T-helper 17 cell (primary cell): ENCODE results near the gene EPB42. TPM values are rescaled to one million over a fixed set of nuclear protein-coding genes. Genes with fewer than 3 reads are reported as not detected.

Experiments
- ATAC-seq: fragments of 150-1000 bp; cut with Tn5 transposase; 2 replicates; pipeline ENCODE4 v1.10.0; 2021; ENCODE audit warnings: mild to moderate bottlenecking, moderate library complexity
- DNase-seq, 3 donors: peaks; one replicate each; pipeline versions ENCODE4 v3.0.0 to v3.0.0-alpha.2; 2020 to 2021
- H3K9me3 ChIP-seq: one replicate; pipeline ENCODE4 v1.7.0; 2013; ENCODE audit warnings: low read length, mild to moderate bottlenecking; ENCODE audit not compliant: control insufficient read depth, poor library complexity, severe bottlenecking
- H3K27ac Mint-ChIP-seq: one replicate; pipeline ENCODE4 v1.8.0; 2022; ENCODE audit warnings: mild to moderate bottlenecking, moderate library complexity, mixed read lengths
- H3K27me3 Mint-ChIP-seq: one replicate; pipeline ENCODE4 v1.8.0; 2022; ENCODE audit warnings: mixed read lengths
- H3K36me3 Mint-ChIP-seq: one replicate; pipeline ENCODE4 v1.8.0; 2022; ENCODE audit warnings: low read depth, mixed read lengths
- H3K4me1 Mint-ChIP-seq: one replicate; pipeline ENCODE4 v1.8.0; 2022; ENCODE audit warnings: mild to moderate bottlenecking, mixed read lengths
- H3K4me3 Mint-ChIP-seq: one replicate; pipeline ENCODE4 v1.8.0; 2022; ENCODE audit warnings: mild to moderate bottlenecking, moderate library complexity, mixed read lengths
- total RNA-seq, 4 donors: library from RNA in 2 of 4; stranded (reverse) in 2 of 4; gene quantifications; one replicate each; pipeline ENCODE4 v1.2.3 and lab custom pipeline; 2022 to 2026

EPB42 gene
- total RNA-seq, 2 donors from 2014 or later: not detected

GRCh38 chr15:43214169-43214568, 6.6 kb downstream of the EPB42 start:
- H3K27ac Mint-ChIP-seq: no peak overlapping the region
- H3K4me3 Mint-ChIP-seq: no peak overlapping the region
- H3K4me1 Mint-ChIP-seq: no peaks in the 10 kb centered on the region
- peaks cover 7% of the 10 kb centered on the region for H3K36me3 Mint-ChIP-seq
- peaks cover 26% of the 10 kb centered on the region for H3K27me3 Mint-ChIP-seq
- no peak for DNase-seq
- no peaks in the 10 kb centered on the region for H3K9me3 ChIP-seq
- ATAC-seq: no peak

GRCh38 chr15:43213466-43213865, 7.4 kb downstream of the EPB42 start:
- Mint-ChIP-seq H3K36me3 (peaks cover 7% of the 10 kb centered on the region), H3K4me3 (no peak overlapping the region), H3K27me3 (peaks cover 28% of the 10 kb centered on the region), H3K4me1 (peaks cover 3% of the 10 kb centered on the region), H3K27ac (no peak overlapping the region)
- no peak for DNase-seq
- ATAC-seq: no peak
- no peaks in the 10 kb centered on the region for H3K9me3 ChIP-seq

- DNase-seq (no peak), ATAC-seq (no peak)
- Mint-ChIP-seq H3K4me3 (no peak overlapping the region), H3K4me1 (peaks cover 3% of the 10 kb centered on the region), H3K27ac (no peak overlapping the region), H3K27me3 (peaks cover 28% of the 10 kb centered on the region), H3K36me3 (peaks cover 5% of the 10 kb centered on the region)
- H3K9me3 ChIP-seq: no peaks in the 10 kb centered on the region
These were observed 7.9 kb downstream of the EPB42 start for GRCh38 chr15:43212951-43213350.

GRCh38 chr15:43212299-43212698, 8.5 kb downstream of the EPB42 start:
- Mint-ChIP-seq H3K4me3 (no peak overlapping the region), H3K4me1 (peaks cover 3% of the 10 kb centered on the region), H3K27me3 (peaks cover 31% of the 10 kb centered on the region), H3K36me3 (peaks cover 5% of the 10 kb centered on the region), H3K27ac (no peak overlapping the region)
- H3K9me3 ChIP-seq: no peaks in the 10 kb centered on the region
- DNase-seq: no peak
- no peak for ATAC-seq

- ATAC-seq (no peak), DNase-seq (no peak)
- Mint-ChIP-seq H3K4me3 (no peak overlapping the region), H3K36me3 (peaks cover 5% of the 10 kb centered on the region), H3K27ac (no peak overlapping the region), H3K27me3 (peaks cover 31% of the 10 kb centered on the region), H3K4me1 (peaks cover 3% of the 10 kb centered on the region)
- H3K9me3 ChIP-seq: no peaks in the 10 kb centered on the region
These were observed 9.5 kb downstream of the EPB42 start for GRCh38 chr15:43211224-43211735.

GRCh38 chr15:43210807-43211206, 10.0 kb downstream of the EPB42 start:
- H3K27ac Mint-ChIP-seq: no peak overlapping the region
- peaks cover 5% of the 10 kb centered on the region for H3K36me3 Mint-ChIP-seq
- H3K4me3 Mint-ChIP-seq: no peak overlapping the region
- no peak for DNase-seq
- peaks cover 3% of the 10 kb centered on the region for H3K4me1 Mint-ChIP-seq
- peaks cover 34% of the 10 kb centered on the region for H3K27me3 Mint-ChIP-seq
- no peaks in the 10 kb centered on the region for H3K9me3 ChIP-seq
- no peak for ATAC-seq

- ATAC-seq (no peak), DNase-seq (no peak)
- Mint-ChIP-seq H3K4me3 (no peak overlapping the region), H3K4me1 (peaks cover 3% of the 10 kb centered on the region), H3K36me3 (peaks cover 5% of the 10 kb centered on the region), H3K27ac (no peak overlapping the region), H3K27me3 (peaks cover 37% of the 10 kb centered on the region)
- H3K9me3 ChIP-seq: no peaks in the 10 kb centered on the region
These were observed 10.6 kb downstream of the EPB42 start for GRCh38 chr15:43210172-43210745.

- Mint-ChIP-seq H3K4me1 (peaks cover 6% of the 10 kb centered on the region), H3K4me3 (no peak overlapping the region), H3K27me3 (peaks cover 41% of the 10 kb centered on the region), H3K36me3 (peaks cover 7% of the 10 kb centered on the region), H3K27ac (no peak overlapping the region)
- DNase-seq (no peak), ATAC-seq (no peak)
- H3K9me3 ChIP-seq: no peaks in the 10 kb centered on the region
These were observed 11.6 kb downstream of the EPB42 start for GRCh38 chr15:43209059-43209824.

GRCh38 chr15:43208052-43209002, 12.5 kb downstream of the EPB42 start:
- Mint-ChIP-seq H3K27ac (no peak overlapping the region), H3K36me3 (peaks cover 11% of the 10 kb centered on the region), H3K4me3 (no peak overlapping the region), H3K4me1 (peaks cover 10% of the 10 kb centered on the region), H3K27me3 (peaks cover 44% of the 10 kb centered on the region)
- ATAC-seq: no peak
- no peak for DNase-seq
- H3K9me3 ChIP-seq: no peaks in the 10 kb centered on the region

- Mint-ChIP-seq H3K36me3 (peaks cover 11% of the 10 kb centered on the region), H3K27me3 (peaks cover 44% of the 10 kb centered on the region), H3K4me1 (peaks cover 13% of the 10 kb centered on the region), H3K27ac (no peak overlapping the region), H3K4me3 (no peak overlapping the region)
- DNase-seq (no peak), ATAC-seq (no peak)
- no peaks in the 10 kb centered on the region for H3K9me3 ChIP-seq
These were observed 13.8 kb downstream of the EPB42 start for GRCh38 chr15:43207024-43207423.

GRCh38 chr15:43206054-43206453, 14.8 kb downstream of the EPB42 start:
- no peak for DNase-seq
- no peak overlapping the region for H3K27ac Mint-ChIP-seq
- peaks cover 44% of the 10 kb centered on the region for H3K27me3 Mint-ChIP-seq
- ATAC-seq: no peak
- peaks cover 11% of the 10 kb centered on the region for H3K36me3 Mint-ChIP-seq
- H3K4me3 Mint-ChIP-seq: no peak overlapping the region
- H3K4me1 Mint-ChIP-seq: peaks cover 14% of the 10 kb centered on the region
- H3K9me3 ChIP-seq: no peaks in the 10 kb centered on the region

- Mint-ChIP-seq H3K4me3 (peak overlapping the region; percentile 36), H3K36me3 (peaks cover 6% of the 10 kb centered on the region), H3K27me3 (peaks cover 29% of the 10 kb centered on the region), H3K27ac (peak overlapping the region; percentile 79), H3K4me1 (peaks cover 17% of the 10 kb centered on the region)
- no peaks in the 10 kb centered on the region for H3K9me3 ChIP-seq
- peak; percentile 66 for ATAC-seq
- peak in 1 of 3 donors; percentile 24 for DNase-seq
These were observed 16.6 kb downstream of the EPB42 start for GRCh38 chr15:43204016-43204901.
